A549 (cell line): Measurements from ENCODE around the gene DES. TPM values are rescaled to one million over a fixed set of nuclear protein-coding genes. Genes with fewer than 3 reads are reported as not detected.
A peak's percentile ranks its signal among the peaks of the same experiment; 100 is the strongest.

Experiments used
- ATAC-seq, 2 experiments: fragments of 200-7000 bp in 1 of 2; fragments of >200 bp in 1 of 2; cut with Nextera tagmentation in 1 of 2; cut with Tn5 transposase in 1 of 2; 3 replicates each; pipeline versions ENCODE4 v1.8.0 to v1.9.1; 2018 to 2020; ENCODE audit warnings: mild to moderate bottlenecking in 1 of 2, moderate library complexity in 1 of 2
- CTCF ChIA-PET: fragments of 300-600 bp; sonication (Branson Sonifier 250); formaldehyde crosslinking; extraction: SDS; loops from one replicate; lab custom pipeline; 2021; ENCODE audit warnings: antibody characterized with exemption, inconsistent platforms; lab: Yijun Ruan, JAX
- POLR2A ChIA-PET: fragments of 350-600 bp; formaldehyde crosslinking; extraction: SDS; loops from one replicate; lab custom pipeline; 2021; ENCODE audit warnings: antibody characterized with exemption, inconsistent platforms; lab: Yijun Ruan, JAX
- DNase-seq, 2 experiments: peaks; one replicate each; pipeline versions ENCODE4 v3.0.0 to v3.0.0-alpha.2; 2011 to 2016; ENCODE audit warnings: low read depth in 1 of 2, low spot score in 1 of 2
- FAIRE-seq: peaks from 2 replicates; lab custom pipeline; 2011; peaks lifted over from hg19 to GRCh38; lab: Jason Lieb, UNC
- H3K27ac ChIP-seq, 2 experiments: fragments of >200 bp; sonication (Bioruptor Twin); formaldehyde crosslinking; 3 replicates each; pipeline ENCODE4 v1.5.1; 2016 to 2017
- H3K4me1 ChIP-seq: fragments of >200 bp; sonication (Bioruptor Twin); formaldehyde crosslinking; 3 replicates; pipeline ENCODE4 v1.6.1; 2016
- H3K4me2 ChIP-seq: fragments of >200 bp; sonication (Bioruptor Twin); formaldehyde crosslinking; 3 replicates; pipeline ENCODE4 v1.6.1; 2016
- H3K4me3 ChIP-seq: fragments of >200 bp; sonication (Bioruptor Twin); formaldehyde crosslinking; 3 replicates; pipeline ENCODE4 v1.5.1; 2016
- H3K9me3 ChIP-seq: fragments of >200 bp; sonication (Bioruptor Twin); formaldehyde crosslinking; 3 replicates; pipeline ENCODE4 v1.6.1; 2016
- CBX2 ChIP-seq: fragments of 200-600 bp; sonication (generic); IDR thresholded peaks from 2 replicates; pipeline ENCODE4 v1.6.1; 2016; ENCODE audit warnings: low read depth, mild to moderate bottlenecking, borderline replicate concordance
- CEBPB ChIP-seq, 2 experiments: fragments of >200 bp in 1 of 2; sonication (Bioruptor Twin) in 1 of 2; formaldehyde crosslinking in 1 of 2; IDR thresholded peaks; 2 replicates each; pipeline ENCODE4 v1.6.1; 2012 to 2016
- GATA3 ChIP-seq: IDR thresholded peaks from 2 replicates; pipeline ENCODE4 v1.6.1; 2012; ENCODE audit warnings: borderline replicate concordance
- HOXB13 ChIP-seq: fragments of 250-450 bp; sonication (Bioruptor Pico); IDR thresholded peaks from 2 replicates; pipeline ENCODE4 v1.5.0; 2020; ENCODE audit warnings: low read depth, mild to moderate bottlenecking, moderate library complexity
- POLR2A ChIP-seq: IDR thresholded peaks from 2 replicates; pipeline ENCODE4 v1.6.1; 2012; ENCODE audit warnings: mild to moderate bottlenecking, low read length
- TFCP2L1 ChIP-seq: fragments of 250-450 bp; sonication (Bioruptor Pico); IDR thresholded peaks from 2 replicates; pipeline ENCODE4 v1.5.0; 2021; ENCODE audit warnings: mild to moderate bottlenecking
- WGBS: methylation state at CpG from one replicate; pipeline ENCODE4 v1.1.6; 2017; ENCODE audit errors: missing lambda C conversion rate; 5-methylcytosine and 5-hydroxymethylcytosine counted together
- polyA plus RNA-seq, 4 experiments: library from polyadenylated mRNA; depleted of rRNA in 3 of 4; stranded (reverse); fragments of >200 nt; fragmentation: RNase III in 1 of 4; extraction: RNeasy Plus Mini Kit Qiagen cat#74134 plus additional on column Dnase treatment in 1 of 4; gene quantifications; 2 replicates in 3 of 4; 3 replicates in 1 of 4; pipeline ENCODE4 v1.2.3, GENCODE V29; 2011 to 2017
- TF ChIP-seq, protein P1 (sequence below): IDR thresholded peaks from 2 replicates; pipeline ENCODE4 v1.6.1; 2012; ENCODE audit warnings: low read depth, borderline replicate concordance
- TF ChIP-seq, protein P2 (sequence below): fragments of 200-600 bp; sonication (generic); IDR thresholded peaks from 2 replicates; pipeline ENCODE4 v1.6.1; 2016; ENCODE audit warnings: antibody characterized with exemption, mild to moderate bottlenecking, moderate library complexity
- TF ChIP-seq, protein P3 (sequence below): fragments of 250-450 bp; sonication (Bioruptor Pico); IDR thresholded peaks from 2 replicates; pipeline ENCODE4 v1.5.0; 2021; ENCODE audit warnings: mild to moderate bottlenecking, moderate library complexity, borderline replicate concordance
- TF ChIP-seq, protein P4 (sequence below): fragments of 250-450 bp; sonication (Bioruptor Pico); IDR thresholded peaks from 2 replicates; pipeline ENCODE4 v1.5.0; 2020; ENCODE audit warnings: low read depth, mild to moderate bottlenecking, moderate library complexity
- TF ChIP-seq, protein P5 (sequence below): fragments of 450-650 bp; IDR thresholded peaks from 2 replicates; pipeline ENCODE4 v1.6.1; 2014; ENCODE audit warnings: antibody characterized with exemption

DES gene
- polyA plus RNA-seq, 2 of the 4 experiments (the other 2 are of a cell fraction) = 0.06 TPM; not detected in 1

DNA sequence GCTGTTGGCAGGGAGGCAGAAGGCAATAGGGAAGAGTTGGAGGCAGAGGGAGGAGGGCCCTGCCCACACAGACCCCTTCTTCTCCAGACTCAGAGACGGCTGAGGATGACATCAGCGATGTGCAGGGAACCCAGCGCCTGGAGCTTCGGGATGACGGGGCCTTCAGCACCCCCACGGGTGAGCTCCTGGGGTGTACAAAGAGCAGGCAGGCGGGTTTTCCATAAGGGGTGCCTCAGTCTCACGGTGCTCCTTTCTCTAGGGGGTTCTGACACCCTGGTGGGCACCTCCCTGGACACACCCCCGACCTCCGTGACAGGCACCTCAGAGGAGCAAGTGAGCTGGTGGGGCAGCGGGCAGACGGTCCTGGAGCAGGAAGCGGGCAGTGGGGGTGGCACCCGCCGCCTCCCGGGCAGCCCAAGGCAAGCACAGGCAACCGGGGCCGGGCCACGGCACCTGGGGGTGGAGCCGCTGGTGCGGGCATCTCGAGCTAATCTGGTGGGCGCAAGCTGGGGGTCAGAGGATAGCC lies 26.5 kb downstream of the DES start:
- peaks cover 20% of the 10 kb centered on the region for H3K4me1 ChIP-seq
- DNase-seq (no peak), ATAC-seq (no peak), FAIRE-seq (no peak)
- TF ChIP-seq CBX2 = no peak
- TF ChIP-seq, protein P1, sequence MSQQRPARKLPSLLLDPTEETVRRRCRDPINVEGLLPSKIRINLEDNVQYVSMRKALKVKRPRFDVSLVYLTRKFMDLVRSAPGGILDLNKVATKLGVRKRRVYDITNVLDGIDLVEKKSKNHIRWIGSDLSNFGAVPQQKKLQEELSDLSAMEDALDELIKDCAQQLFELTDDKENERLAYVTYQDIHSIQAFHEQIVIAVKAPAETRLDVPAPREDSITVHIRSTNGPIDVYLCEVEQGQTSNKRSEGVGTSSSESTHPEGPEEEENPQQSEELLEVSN = no peak
- H3K4me3 ChIP-seq = no peak overlapping the region
- ChIA-PET CTCF (interaction anchor here (0.8 to 89.4 kb wide), 5 partner anchors 10 to 62 kb away, joined by 3 to 3291 read pairs (median 3); partner anchors contain the start of genes ASIC4, CHPF, GMPPA and TMEM198), POLR2A (no interaction called here)
- no peak overlapping the region for H3K4me2 ChIP-seq
- WGBS = 85% methylated on average over 19 of the region's 23 CpGs
- no peaks in the 10 kb centered on the region for H3K9me3 ChIP-seq
- H3K27ac ChIP-seq = no peak overlapping the region

DNA sequence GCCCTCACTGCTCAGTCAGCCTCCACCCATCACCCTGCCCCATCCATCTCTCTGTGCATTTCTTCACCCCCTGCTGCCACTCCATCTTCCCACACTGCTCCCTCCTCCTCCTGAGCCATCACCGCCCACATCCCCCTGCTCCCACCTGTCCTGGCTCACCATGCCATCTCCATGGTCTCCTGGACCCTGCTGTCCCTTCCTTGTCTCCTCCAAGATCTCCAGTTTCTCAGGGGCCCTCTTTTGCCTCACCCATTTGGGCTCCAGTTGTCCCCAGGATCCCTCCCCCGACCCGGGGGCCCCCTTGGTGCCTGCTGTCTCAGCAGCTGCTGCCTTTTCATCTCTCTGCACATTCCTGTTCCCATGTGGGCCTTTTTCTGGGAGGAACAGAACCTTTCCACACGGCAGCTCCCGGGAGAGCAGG lies 27.1 kb downstream of the DES start:
- TF ChIP-seq GATA3 (no peak), CEBPB (IDR thresholded peaks at IDR 0.05) (no peak), POLR2A (no peak)
- TF ChIP-seq, protein P2, sequence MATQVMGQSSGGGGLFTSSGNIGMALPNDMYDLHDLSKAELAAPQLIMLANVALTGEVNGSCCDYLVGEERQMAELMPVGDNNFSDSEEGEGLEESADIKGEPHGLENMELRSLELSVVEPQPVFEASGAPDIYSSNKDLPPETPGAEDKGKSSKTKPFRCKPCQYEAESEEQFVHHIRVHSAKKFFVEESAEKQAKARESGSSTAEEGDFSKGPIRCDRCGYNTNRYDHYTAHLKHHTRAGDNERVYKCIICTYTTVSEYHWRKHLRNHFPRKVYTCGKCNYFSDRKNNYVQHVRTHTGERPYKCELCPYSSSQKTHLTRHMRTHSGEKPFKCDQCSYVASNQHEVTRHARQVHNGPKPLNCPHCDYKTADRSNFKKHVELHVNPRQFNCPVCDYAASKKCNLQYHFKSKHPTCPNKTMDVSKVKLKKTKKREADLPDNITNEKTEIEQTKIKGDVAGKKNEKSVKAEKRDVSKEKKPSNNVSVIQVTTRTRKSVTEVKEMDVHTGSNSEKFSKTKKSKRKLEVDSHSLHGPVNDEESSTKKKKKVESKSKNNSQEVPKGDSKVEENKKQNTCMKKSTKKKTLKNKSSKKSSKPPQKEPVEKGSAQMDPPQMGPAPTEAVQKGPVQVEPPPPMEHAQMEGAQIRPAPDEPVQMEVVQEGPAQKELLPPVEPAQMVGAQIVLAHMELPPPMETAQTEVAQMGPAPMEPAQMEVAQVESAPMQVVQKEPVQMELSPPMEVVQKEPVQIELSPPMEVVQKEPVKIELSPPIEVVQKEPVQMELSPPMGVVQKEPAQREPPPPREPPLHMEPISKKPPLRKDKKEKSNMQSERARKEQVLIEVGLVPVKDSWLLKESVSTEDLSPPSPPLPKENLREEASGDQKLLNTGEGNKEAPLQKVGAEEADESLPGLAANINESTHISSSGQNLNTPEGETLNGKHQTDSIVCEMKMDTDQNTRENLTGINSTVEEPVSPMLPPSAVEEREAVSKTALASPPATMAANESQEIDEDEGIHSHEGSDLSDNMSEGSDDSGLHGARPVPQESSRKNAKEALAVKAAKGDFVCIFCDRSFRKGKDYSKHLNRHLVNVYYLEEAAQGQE = no peak
- TF ChIP-seq, protein P3, sequence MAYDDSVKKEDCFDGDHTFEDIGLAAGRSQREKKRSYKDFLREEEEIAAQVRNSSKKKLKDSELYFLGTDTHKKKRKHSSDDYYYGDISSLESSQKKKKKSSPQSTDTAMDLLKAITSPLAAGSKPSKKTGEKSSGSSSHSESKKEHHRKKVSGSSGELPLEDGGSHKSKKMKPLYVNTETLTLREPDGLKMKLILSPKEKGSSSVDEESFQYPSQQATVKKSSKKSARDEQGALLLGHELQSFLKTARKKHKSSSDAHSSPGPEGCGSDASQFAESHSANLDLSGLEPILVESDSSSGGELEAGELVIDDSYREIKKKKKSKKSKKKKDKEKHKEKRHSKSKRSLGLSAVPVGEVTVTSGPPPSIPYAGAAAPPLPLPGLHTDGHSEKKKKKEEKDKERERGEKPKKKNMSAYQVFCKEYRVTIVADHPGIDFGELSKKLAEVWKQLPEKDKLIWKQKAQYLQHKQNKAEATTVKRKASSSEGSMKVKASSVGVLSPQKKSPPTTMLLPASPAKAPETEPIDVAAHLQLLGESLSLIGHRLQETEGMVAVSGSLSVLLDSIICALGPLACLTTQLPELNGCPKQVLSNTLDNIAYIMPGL (CRISPR knock-in tag) = no peak
- TF ChIP-seq, protein P4, sequence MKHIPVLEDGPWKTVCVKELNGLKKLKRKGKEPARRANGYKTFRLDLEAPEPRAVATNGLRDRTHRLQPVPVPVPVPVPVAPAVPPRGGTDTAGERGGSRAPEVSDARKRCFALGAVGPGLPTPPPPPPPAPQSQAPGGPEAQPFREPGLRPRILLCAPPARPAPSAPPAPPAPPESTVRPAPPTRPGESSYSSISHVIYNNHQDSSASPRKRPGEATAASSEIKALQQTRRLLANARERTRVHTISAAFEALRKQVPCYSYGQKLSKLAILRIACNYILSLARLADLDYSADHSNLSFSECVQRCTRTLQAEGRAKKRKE = no peak
- no peak for FAIRE-seq

DNA sequence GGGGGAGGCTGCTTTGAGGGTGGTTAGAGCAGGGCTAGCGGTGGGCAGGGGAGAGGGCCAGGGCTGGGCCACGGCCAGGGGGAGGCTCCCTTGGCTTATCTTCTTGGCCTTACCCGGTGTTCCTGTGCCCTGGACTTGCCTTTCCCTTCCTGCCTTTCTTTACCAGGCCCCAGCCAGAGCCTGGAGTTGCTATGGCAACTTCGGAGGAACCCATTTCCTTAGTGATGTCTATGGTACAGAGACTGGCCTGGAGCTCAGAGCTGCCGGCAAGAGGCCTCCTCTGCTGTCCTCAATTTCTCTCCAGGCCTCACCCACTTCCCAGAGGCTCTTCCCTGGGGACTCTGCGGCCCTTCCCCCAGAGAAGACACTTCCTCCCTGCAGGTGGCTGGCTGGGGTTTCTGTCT lies 27.9 kb downstream of the DES start:
- no peak overlapping the region for H3K4me2 ChIP-seq
- POLR2A ChIA-PET = no interaction called here
- H3K4me1 ChIP-seq = peaks cover 14% of the 10 kb centered on the region
- H3K4me3 ChIP-seq = no peak overlapping the region
- DNase-seq = peak in 1 of 2 experiments; percentile 46
- CTCF ChIA-PET = interaction anchor here (1.2 to 89.4 kb wide), 3 partner anchors 12 to 126 kb away, joined by 3 to 3291 read pairs (median 6); partner anchors contain the start of genes ASIC4, CHPF, GMPPA and TMEM198
- peak; percentile 37 to 64 for ATAC-seq
- WGBS = 34% methylated on average over 6 of the region's 6 CpGs
- peak overlapping the region in 1 of 2 experiments; percentile 51; a peak in 2 of 6 replicates for H3K27ac ChIP-seq
- no peak for TF ChIP-seq HOXB13 (CRISPR knock-in tag)
- no peak for TF ChIP-seq TFCP2L1 (CRISPR knock-in tag)
- TF ChIP-seq, protein P5, sequence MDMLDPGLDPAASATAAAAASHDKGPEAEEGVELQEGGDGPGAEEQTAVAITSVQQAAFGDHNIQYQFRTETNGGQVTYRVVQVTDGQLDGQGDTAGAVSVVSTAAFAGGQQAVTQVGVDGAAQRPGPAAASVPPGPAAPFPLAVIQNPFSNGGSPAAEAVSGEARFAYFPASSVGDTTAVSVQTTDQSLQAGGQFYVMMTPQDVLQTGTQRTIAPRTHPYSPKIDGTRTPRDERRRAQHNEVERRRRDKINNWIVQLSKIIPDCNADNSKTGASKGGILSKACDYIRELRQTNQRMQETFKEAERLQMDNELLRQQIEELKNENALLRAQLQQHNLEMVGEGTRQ = no peak
- H3K9me3 ChIP-seq = no peaks in the 10 kb centered on the region
- FAIRE-seq = no peak

More for the DNA sequence above, 27.1 kb downstream of the DES start:
- ChIA-PET CTCF (interaction anchor here (1.4 to 89.4 kb wide), 3 partner anchors 12 to 61 kb away, joined by 6 to 3291 read pairs (median 8); partner anchors contain the start of genes ASIC4, CHPF, GMPPA and TMEM198), POLR2A (no interaction called here)
- no peak for ATAC-seq
- no peak for DNase-seq
- Histone ChIP-seq H3K27ac (no peak overlapping the region), H3K4me1 (peaks cover 20% of the 10 kb centered on the region), H3K4me3 (no peak overlapping the region), H3K4me2 (no peak overlapping the region), H3K9me3 (no peaks in the 10 kb centered on the region)
- WGBS = 92% methylated on average over 3 of the region's 5 CpGs
